IMR-90 (cell line): Measurements from ENCODE around the gene KRTAP19-8.

Source experiments
- CTCF ChIP-seq: conservative IDR thresholded peaks from 2 replicates; pipeline ENCODE4 v1.5.1; 2012; ENCODE audit warnings: mild to moderate bottlenecking, low read depth, low read length, improper control_type of control experiment
- MAZ ChIP-seq: IDR thresholded peaks from 2 replicates; pipeline ENCODE4 v1.6.1; 2012; ENCODE audit warnings: low read depth, mild to moderate bottlenecking, low read length, improper control_type of control experiment, moderate library complexity, borderline replicate concordance
- NFE2L2 ChIP-seq: fragments of 150-350 bp; IDR thresholded peaks from 2 replicates; pipeline ENCODE4 v1.6.1; 2016; ENCODE audit warnings: low read depth, mild to moderate bottlenecking, low read length
- POLR2A ChIP-seq: IDR thresholded peaks from 2 replicates; pipeline ENCODE4 v1.6.1; 2012; ENCODE audit warnings: mild to moderate bottlenecking, low read depth, low read length
- RAD21 ChIP-seq: IDR thresholded peaks from 2 replicates; pipeline ENCODE4 v1.6.1; 2012; ENCODE audit warnings: low read length, improper control_type of control experiment
- RFX5 ChIP-seq: IDR thresholded peaks from 2 replicates; pipeline ENCODE4 v1.8.0; 2012; ENCODE audit warnings: low read depth, mild to moderate bottlenecking, low read length, moderate library complexity
- USF2 ChIP-seq: fragments of 150-350 bp; IDR thresholded peaks from 2 replicates; pipeline ENCODE4 v1.6.1; 2017; ENCODE audit warnings: mild to moderate bottlenecking, antibody characterized with exemption, low read length, low read depth

GRCh38 chr21:30994932-30995331 is 43.3 kb downstream of the KRTAP19-8 start:
- no peak for TF ChIP-seq POLR2A
- no peak for TF ChIP-seq RAD21
- no peak for TF ChIP-seq CTCF
- TF ChIP-seq RFX5 = no peak
- TF ChIP-seq USF2 = no peak
- no peak for TF ChIP-seq MAZ
- TF ChIP-seq NFE2L2 = no peak
